Measurements from ENCODE around the gene SCN4B. TPM values are rescaled to one million over a fixed set of nuclear protein-coding genes. Genes with fewer than 3 reads are reported as not detected.
A peak's percentile ranks its signal among the peaks of the same experiment; 100 is the strongest.

The SCN4B gene
- total RNA-seq, 2 donors from 2014 or later: 0.09 to 3.3 TPM

DNA sequence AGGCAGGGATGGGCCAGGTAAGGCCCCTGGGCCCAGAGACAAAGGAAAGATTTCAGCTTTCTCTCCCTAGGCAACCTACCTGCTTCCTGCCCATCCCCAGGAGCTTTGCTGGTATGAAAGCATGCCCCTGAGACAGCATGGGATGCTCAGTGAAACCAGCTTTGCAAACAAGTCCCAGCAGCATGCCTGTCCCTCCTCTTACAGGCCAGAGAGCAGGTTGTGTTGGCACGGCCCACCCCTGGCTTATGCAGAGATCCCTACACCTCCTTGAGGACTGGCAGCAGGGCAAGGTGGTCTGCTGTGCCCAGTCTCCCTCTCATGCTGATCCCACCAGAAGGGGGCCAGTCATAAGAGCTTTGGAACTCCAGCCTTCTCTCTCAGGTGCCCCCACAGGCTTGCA, 3.1 kb downstream of the SCN4B start:
- H3K27ac Mint-ChIP-seq: no peak overlapping the region
- H3K36me3 Mint-ChIP-seq (ENCODE audit: low read depth): no peaks in the 10 kb centered on the region
- no peaks in the 10 kb centered on the region for H3K9me3 Mint-ChIP-seq
- H3K4me3 Mint-ChIP-seq: no peak overlapping the region
- H3K27me3 Mint-ChIP-seq: peaks cover 24% of the 10 kb centered on the region
- H3K4me1 Mint-ChIP-seq: no peaks in the 10 kb centered on the region
- ATAC-seq (replicated peaks): no peak

GRCh38 chr11:118148856-118149255, 3.8 kb downstream of the SCN4B start:
- Mint-ChIP-seq H3K27me3 (peaks cover 24% of the 10 kb centered on the region), H3K9me3 (no peaks in the 10 kb centered on the region), H3K4me3 (no peak overlapping the region), H3K36me3 (ENCODE audit: low read depth) (no peaks in the 10 kb centered on the region), H3K4me1 (no peaks in the 10 kb centered on the region), H3K27ac (no peak overlapping the region)
- no peak for ATAC-seq (replicated peaks)

DNA sequence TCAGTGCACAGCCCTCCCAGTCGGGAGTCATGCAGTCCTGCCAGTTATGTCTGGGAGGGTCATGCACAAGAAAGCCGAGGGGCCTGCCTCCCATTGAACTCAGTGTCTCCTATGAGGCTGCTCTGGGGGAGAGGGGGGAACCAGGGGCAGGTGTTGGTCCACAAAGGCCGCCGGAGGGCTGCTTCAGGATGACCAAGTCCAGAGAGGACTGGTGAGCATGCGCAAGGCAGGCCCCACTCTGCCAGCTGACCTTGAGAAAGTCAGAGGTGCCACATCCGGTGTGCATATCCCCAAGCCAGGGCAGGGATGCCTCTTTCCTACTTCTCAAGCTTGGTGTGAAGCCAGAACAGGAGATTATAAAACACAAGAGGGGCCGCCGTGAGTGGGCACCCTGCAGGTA, 4.4 kb downstream of the SCN4B start:
- ATAC-seq (replicated peaks): no peak
- no peaks in the 10 kb centered on the region for H3K4me1 Mint-ChIP-seq
- H3K27me3 Mint-ChIP-seq: peaks cover 22% of the 10 kb centered on the region

DNA sequence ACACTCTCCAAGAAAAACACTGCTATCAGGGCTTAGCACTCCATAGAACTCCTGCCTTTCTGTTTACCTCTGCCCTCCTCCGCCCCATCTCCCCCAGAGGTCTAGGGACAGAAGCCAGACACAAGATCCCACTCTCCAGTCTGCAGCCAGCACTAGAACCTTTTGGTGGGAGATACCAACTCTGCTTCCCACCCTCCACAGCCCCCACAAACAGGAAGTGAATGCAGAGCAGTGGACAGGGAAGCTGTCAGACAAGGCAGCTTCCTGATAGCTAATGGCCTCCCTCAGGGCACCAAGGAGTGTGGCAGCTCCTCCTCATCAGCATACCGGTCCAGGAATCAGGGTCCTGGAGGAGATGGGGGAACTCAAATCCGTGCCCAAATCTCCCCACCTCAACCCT, 5.1 kb downstream of the SCN4B start:
- Mint-ChIP-seq H3K4me1 (no peaks in the 10 kb centered on the region), H3K36me3 (ENCODE audit: low read depth) (no peaks in the 10 kb centered on the region), H3K9me3 (no peaks in the 10 kb centered on the region), H3K27me3 (peaks cover 27% of the 10 kb centered on the region), H3K4me3 (no peak overlapping the region), H3K27ac (no peak overlapping the region)
- ATAC-seq (replicated peaks): no peak

More for the DNA sequence above, 4.4 kb downstream of the SCN4B start:
- Mint-ChIP-seq H3K9me3 (no peaks in the 10 kb centered on the region), H3K36me3 (ENCODE audit: low read depth) (no peaks in the 10 kb centered on the region), H3K27ac (no peak overlapping the region), H3K4me3 (no peak overlapping the region)

- peak overlapping the region; percentile 83 for H3K4me3 Mint-ChIP-seq
- no peaks in the 10 kb centered on the region for H3K9me3 Mint-ChIP-seq
- H3K27ac Mint-ChIP-seq: peak overlapping the region; percentile 77
- H3K27me3 Mint-ChIP-seq: peaks cover 36% of the 10 kb centered on the region
- no peak for ATAC-seq (replicated peaks)
- no peaks in the 10 kb centered on the region for H3K36me3 Mint-ChIP-seq (ENCODE audit: low read depth)
- H3K4me1 Mint-ChIP-seq: no peaks in the 10 kb centered on the region
Observed at GRCh38 chr11:118146554-118146953, 6.1 kb downstream of the SCN4B start.

DNA sequence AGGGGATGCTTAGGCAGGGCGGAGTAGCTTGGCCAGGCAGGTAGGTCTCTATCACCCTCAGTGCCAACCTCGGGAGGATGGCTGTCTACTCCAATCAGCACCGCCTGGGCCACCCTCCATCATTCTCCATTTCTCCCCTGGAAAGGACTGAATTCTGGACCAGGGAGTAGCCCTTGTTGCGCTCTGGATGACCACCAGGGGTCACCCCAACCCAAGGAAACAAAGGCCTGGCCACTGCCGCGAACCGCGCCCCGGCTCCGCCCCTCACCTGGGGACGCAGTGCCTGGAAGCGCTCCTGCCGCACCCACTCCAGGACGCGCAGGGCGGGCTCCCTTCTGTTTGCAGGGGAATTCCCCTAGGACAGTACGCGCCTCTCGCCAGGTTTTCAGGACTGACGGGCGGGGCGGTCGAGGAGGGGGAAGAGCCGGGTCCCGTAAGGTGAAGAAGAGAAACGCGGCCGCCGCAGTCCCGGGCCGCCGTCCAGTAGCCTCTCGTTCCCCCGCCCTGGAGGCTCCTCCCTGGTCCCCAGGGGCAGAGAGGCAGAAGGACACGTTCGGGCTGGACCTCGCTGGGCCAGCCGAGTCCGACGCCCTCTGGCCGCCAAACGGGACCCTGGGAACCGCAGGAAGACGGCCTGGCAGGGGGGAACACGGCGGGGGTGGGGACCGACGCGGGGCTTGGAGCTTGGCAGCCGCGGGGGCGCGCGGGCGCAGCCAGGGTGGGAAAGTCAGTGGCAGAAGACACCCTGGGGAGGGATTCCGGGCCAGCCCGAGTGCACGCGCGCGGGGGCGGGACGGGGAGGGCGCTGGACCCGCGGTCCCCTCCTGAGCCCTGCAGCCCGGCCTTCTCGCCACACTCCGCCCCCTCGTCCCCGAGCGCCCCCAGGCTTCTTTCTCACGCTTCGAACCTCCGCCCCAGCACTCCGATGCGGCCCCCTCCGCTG, 7.1 kb downstream of the SCN4B start:
- Mint-ChIP-seq H3K27ac (peak overlapping the region; percentile 77), H3K4me1 (no peaks in the 10 kb centered on the region), H3K27me3 (peaks cover 32% of the 10 kb centered on the region), H3K36me3 (ENCODE audit: low read depth) (no peaks in the 10 kb centered on the region), H3K9me3 (no peaks in the 10 kb centered on the region), H3K4me3 (peak overlapping the region; percentile 83)
- ATAC-seq (replicated peaks): peak; percentile 99

GRCh38 chr11:118144301-118145268, 8.0 kb downstream of the SCN4B start:
- Mint-ChIP-seq H3K36me3 (ENCODE audit: low read depth) (no peaks in the 10 kb centered on the region), H3K9me3 (no peaks in the 10 kb centered on the region), H3K4me3 (peak overlapping the region; percentile 83), H3K27me3 (peaks cover 38% of the 10 kb centered on the region), H3K4me1 (no peaks in the 10 kb centered on the region), H3K27ac (no peak overlapping the region)
- no peak for ATAC-seq (replicated peaks)

- Mint-ChIP-seq H3K9me3 (no peaks in the 10 kb centered on the region), H3K27me3 (peaks cover 44% of the 10 kb centered on the region), H3K36me3 (ENCODE audit: low read depth) (no peaks in the 10 kb centered on the region), H3K27ac (no peak overlapping the region), H3K4me3 (no peak overlapping the region), H3K4me1 (no peaks in the 10 kb centered on the region)
- ATAC-seq (replicated peaks): no peak
Observed at GRCh38 chr11:118143661-118144185, 8.9 kb downstream of the SCN4B start.

GRCh38 chr11:118142809-118143208, 9.8 kb downstream of the SCN4B start:
- no peak overlapping the region for H3K4me3 Mint-ChIP-seq
- H3K9me3 Mint-ChIP-seq: no peaks in the 10 kb centered on the region
- peaks cover 48% of the 10 kb centered on the region for H3K27me3 Mint-ChIP-seq
- no peaks in the 10 kb centered on the region for H3K36me3 Mint-ChIP-seq (ENCODE audit: low read depth)
- no peak for ATAC-seq (replicated peaks)
- H3K27ac Mint-ChIP-seq: no peak overlapping the region
- H3K4me1 Mint-ChIP-seq: no peaks in the 10 kb centered on the region

GRCh38 chr11:118142081-118142480, 10.5 kb downstream of the SCN4B start:
- H3K27me3 Mint-ChIP-seq: peaks cover 48% of the 10 kb centered on the region
- H3K9me3 Mint-ChIP-seq: no peaks in the 10 kb centered on the region

DNA sequence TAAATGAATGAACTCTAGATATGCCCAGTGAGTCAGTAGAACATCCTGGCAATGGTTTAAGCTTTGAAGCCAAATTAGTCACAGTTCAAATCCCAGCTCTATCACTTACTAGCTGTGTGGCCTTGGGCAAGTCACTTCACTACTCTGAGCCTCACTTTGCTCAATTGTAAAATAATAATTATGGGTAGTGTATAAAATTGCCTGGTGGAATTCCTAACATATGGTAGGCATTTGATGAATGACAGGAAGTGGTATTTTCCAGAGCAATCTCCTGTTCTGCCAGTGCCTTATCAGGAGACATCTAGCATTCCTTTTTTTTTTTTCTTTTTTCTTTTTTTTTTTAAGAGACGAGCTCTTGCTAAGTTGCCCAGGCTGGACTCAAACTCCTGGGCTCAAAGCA, 13.0 kb downstream of the SCN4B start:
- Mint-ChIP-seq H3K4me1 (no peaks in the 10 kb centered on the region), H3K27me3 (peaks cover 54% of the 10 kb centered on the region), H3K9me3 (no peaks in the 10 kb centered on the region), H3K27ac (no peak overlapping the region), H3K4me3 (no peak overlapping the region), H3K36me3 (ENCODE audit: low read depth) (no peaks in the 10 kb centered on the region)
- ATAC-seq (replicated peaks): peak; percentile 69

More at GRCh38 chr11:118142081-118142480, 10.5 kb downstream of the SCN4B start:
- ATAC-seq (replicated peaks): no peak
- H3K27ac Mint-ChIP-seq: peak overlapping the region; percentile 3
- no peak overlapping the region for H3K4me3 Mint-ChIP-seq
- no peaks in the 10 kb centered on the region for H3K36me3 Mint-ChIP-seq (ENCODE audit: low read depth)
- no peaks in the 10 kb centered on the region for H3K4me1 Mint-ChIP-seq

GRCh38 chr11:118138839-118139420, 13.7 kb downstream of the SCN4B start:
- Mint-ChIP-seq H3K4me3 (no peak overlapping the region), H3K27me3 (peaks cover 54% of the 10 kb centered on the region), H3K9me3 (no peaks in the 10 kb centered on the region), H3K27ac (no peak overlapping the region), H3K36me3 (ENCODE audit: low read depth) (no peaks in the 10 kb centered on the region), H3K4me1 (no peaks in the 10 kb centered on the region)
- no peak for ATAC-seq (replicated peaks)

GRCh38 chr11:118136801-118137200, 15.8 kb downstream of the SCN4B start:
- Mint-ChIP-seq H3K9me3 (no peaks in the 10 kb centered on the region), H3K27ac (no peak overlapping the region), H3K27me3 (peaks cover 41% of the 10 kb centered on the region), H3K4me1 (no peaks in the 10 kb centered on the region), H3K4me3 (no peak overlapping the region), H3K36me3 (ENCODE audit: low read depth) (no peaks in the 10 kb centered on the region)
- no peak for ATAC-seq (replicated peaks)

DNA sequence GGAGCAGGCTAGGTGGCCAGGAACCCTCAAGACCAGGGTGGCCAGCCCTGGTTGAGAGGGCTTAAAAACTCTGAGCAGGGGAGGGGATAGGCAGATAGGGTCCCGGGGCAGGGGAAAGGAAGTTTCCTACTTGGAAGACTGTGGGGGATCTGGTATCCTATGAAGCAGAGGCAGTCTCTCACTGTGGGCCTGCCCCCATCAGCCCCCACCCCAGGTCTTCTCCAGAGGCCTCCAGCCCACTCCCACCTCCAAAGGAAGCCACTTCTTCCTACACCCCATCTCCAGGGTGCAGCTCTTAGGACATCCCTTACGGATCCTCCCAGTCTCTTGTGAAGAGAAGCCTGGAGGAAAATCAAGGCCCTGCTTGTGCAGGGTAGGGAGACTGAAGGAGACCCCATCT, 16.3 kb downstream of the SCN4B start:
- Mint-ChIP-seq H3K36me3 (ENCODE audit: low read depth) (no peaks in the 10 kb centered on the region), H3K4me1 (no peaks in the 10 kb centered on the region), H3K27me3 (peaks cover 38% of the 10 kb centered on the region), H3K27ac (no peak overlapping the region), H3K9me3 (no peaks in the 10 kb centered on the region), H3K4me3 (no peak overlapping the region)
- no peak for ATAC-seq (replicated peaks)

Measured in activated T-helper 17 cell treated with anti-CD3 and anti-CD28 coated beads, Interleukin-2, amount 50 U/mL, for 72 hours (primary cell).